GM12878 (cell line): Measurements from ENCODE around the gene TMEM86B. TPM values are rescaled to one million over a fixed set of nuclear protein-coding genes. Genes with fewer than 3 reads are reported as not detected.

Source experiments
- BCL11A ChIP-seq: IDR thresholded peaks from 2 replicates; pipeline ENCODE4 v1.6.1; 2011; ENCODE audit warnings: low read depth, low read length
- BMI1 ChIP-seq: fragments of 450-650 bp; IDR thresholded peaks from 2 replicates; pipeline ENCODE4 v1.6.1; 2016; ENCODE audit warnings: mild to moderate bottlenecking, moderate library complexity, borderline replicate concordance
- BRCA1 ChIP-seq: IDR thresholded peaks from 2 replicates; pipeline ENCODE4 v1.6.1; 2011; ENCODE audit warnings: low read depth, low read length, improper control_type of control experiment
- CREB1 ChIP-seq: IDR thresholded peaks from 2 replicates; pipeline ENCODE4 v1.6.1; 2012; ENCODE audit warnings: low read depth, mild to moderate bottlenecking, inconsistent platforms
- E2F4 ChIP-seq: IDR thresholded peaks from 2 replicates; pipeline ENCODE4 v1.6.1; 2012; ENCODE audit warnings: low read depth, low read length, improper control_type of control experiment
- E4F1 ChIP-seq: fragments of 450-650 bp; IDR thresholded peaks from 2 replicates; pipeline ENCODE4 v1.6.1; 2018; ENCODE audit warnings: borderline replicate concordance, mild to moderate bottlenecking; ENCODE audit not compliant: partially characterized antibody
- HDGF ChIP-seq: fragments of 450-650 bp; IDR thresholded peaks from 2 replicates; pipeline ENCODE4 v1.6.1; 2016; ENCODE audit warnings: antibody characterized with exemption
- JUNB ChIP-seq: IDR thresholded peaks from 2 replicates; pipeline ENCODE4 v1.6.1; 2016; ENCODE audit warnings: antibody characterized with exemption, mild to moderate bottlenecking
- MXI1 ChIP-seq: fragments of 150-350 bp; IDR thresholded peaks from 2 replicates; pipeline ENCODE4 v1.6.1; 2011; ENCODE audit warnings: low read depth, mild to moderate bottlenecking, inconsistent platforms, low read length, improper control_type of control experiment
- NBN ChIP-seq: fragments of 450-650 bp; IDR thresholded peaks from 2 replicates; pipeline ENCODE4 v1.6.1; 2016
- NR2C2 ChIP-seq: IDR thresholded peaks from 2 replicates; pipeline ENCODE4 v1.6.1; 2011; ENCODE audit warnings: borderline replicate concordance, low read depth; ENCODE audit not compliant: control insufficient read depth, insufficient read length
- PAX5 ChIP-seq: IDR thresholded peaks from 2 replicates; pipeline ENCODE4 v1.6.1; 2011; ENCODE audit warnings: low read depth, low read length, borderline replicate concordance
- PML ChIP-seq: IDR thresholded peaks from 2 replicates; pipeline ENCODE4 v1.6.1; 2012; ENCODE audit warnings: low read length, inconsistent platforms
- POU2F2 ChIP-seq: IDR thresholded peaks from 3 replicates; pipeline ENCODE4 v1.6.1; 2011; ENCODE audit warnings: low read depth, mild to moderate bottlenecking, low read length, borderline replicate concordance
- SIX5 ChIP-seq: IDR thresholded peaks from 2 replicates; pipeline ENCODE4 v1.6.1; 2011; ENCODE audit warnings: mild to moderate bottlenecking, low read depth, low read length, moderate library complexity; ENCODE audit not compliant: severe bottlenecking
- SKIL ChIP-seq: fragments of 450-650 bp; IDR thresholded peaks from 2 replicates; pipeline ENCODE4 v1.6.1; 2017; ENCODE audit warnings: mild to moderate bottlenecking, low read depth, inconsistent platforms; ENCODE audit not compliant: poor library complexity, severe bottlenecking
- SMARCA5 ChIP-seq: fragments of 450-650 bp; IDR thresholded peaks from 2 replicates; pipeline ENCODE4 v1.6.1; 2017; ENCODE audit warnings: mild to moderate bottlenecking
- SPI1 ChIP-seq: IDR thresholded peaks from 2 replicates; pipeline ENCODE4 v1.6.1; 2011; ENCODE audit warnings: low read depth, mild to moderate bottlenecking, low read length, moderate library complexity, borderline replicate concordance; ENCODE audit not compliant: insufficient read depth
- SREBF2 ChIP-seq: IDR thresholded peaks from 2 replicates; pipeline ENCODE4 v1.6.1; 2012; ENCODE audit warnings: mild to moderate bottlenecking, low read length
- TAF1 ChIP-seq: IDR thresholded peaks from 2 replicates; pipeline ENCODE4 v1.6.1; 2011; ENCODE audit warnings: mild to moderate bottlenecking, low read depth, low read length, borderline replicate concordance
- TCF12 ChIP-seq: IDR thresholded peaks from 2 replicates; pipeline ENCODE4 v1.6.1; 2011; ENCODE audit warnings: low read depth, mild to moderate bottlenecking, low read length
- TCF3 ChIP-seq: IDR thresholded peaks from 2 replicates; pipeline ENCODE4 v1.6.1; 2012; ENCODE audit warnings: low read depth, mild to moderate bottlenecking, low read length, borderline replicate concordance; ENCODE audit not compliant: insufficient read depth
- USF2 ChIP-seq: IDR thresholded peaks from 2 replicates; pipeline ENCODE4 v1.6.1; 2011; ENCODE audit warnings: low read depth, low read length, improper control_type of control experiment, borderline replicate concordance
- YBX1 ChIP-seq: fragments of 450-650 bp; IDR thresholded peaks from 2 replicates; pipeline ENCODE4 v1.6.1; 2016; ENCODE audit warnings: antibody characterized with exemption
- ZNF622 ChIP-seq: fragments of 450-650 bp; IDR thresholded peaks from 2 replicates; pipeline ENCODE4 v1.6.1; 2017; ENCODE audit warnings: mild to moderate bottlenecking, inconsistent platforms
- polyA plus RNA-seq, 11 experiments: library from polyadenylated mRNA; depleted of rRNA in 4 of 11; unstranded in 6 of 11; stranded (reverse) in 5 of 11; fragments of >200 nt; fragmentation: Nextera tagmentation in 4 of 11; fragmentation: Illumina TruSeq in 1 of 11; extraction: Ambion mirVana in 4 of 11; extraction: Trizol in 1 of 11; gene quantifications; 1 replicate in 1 of 11; 2 replicates in 10 of 11; pipeline versions ENCODE4 v1.2.1 to v1.2.3, GENCODE V29; 2011 to 2016; ENCODE audit warnings: inconsistent platforms in 2 of 11, missing spikeins in 2 of 11, low read depth in 1 of 11
- total RNA-seq, 4 experiments: library from RNA; depleted of rRNA in 3 of 4; stranded (reverse); fragments of >200 nt in 3 of 4; fragmentation: Illumina TruSeq in 1 of 4; extraction: Trizol in 1 of 4; gene quantifications; 2 replicates each; pipeline versions ENCODE4 v1.2.1 to v1.2.3, GENCODE V29; 2013 to 2021

TMEM86B gene
- total and polyA plus RNA-seq, 10 of the 15 experiments (the other 5 are each of a cell fraction or from before 2014, with no cell fraction given), result 0.26 to 10.6 (median 1.8) TPM

- TF ChIP-seq TAF1 (peak; percentile 43; the same call in 1 of the 2 replicates), BMI1 (no peak), SMARCA5 (peak; percentile 30; the same call in 1 of the 2 replicates), SIX5 (no peak), SKIL (peak; percentile 40), POU2F2 (no peak; the same call in 2 of the 3 replicates), BRCA1 (no peak), E4F1 (peak; percentile 21), CREB1 (0 out of 2 replicates have a peak, but pooled peaks have one; percentile 39), JUNB (peak; percentile 43; the same call in 1 of the 2 replicates), SREBF2 (no peak), NR2C2 (no peak), E2F4 (no peak), BCL11A (peak; percentile 19; the same call in 1 of the 2 replicates), NBN (peak; percentile 84), HDGF (peak; percentile 65; the same call in 1 of the 2 replicates), TCF3 (peak; percentile 94), USF2 (no peak), PML (peak; percentile 67; the same call in 1 of the 2 replicates), SPI1 (peak; percentile 95), MXI1 (peak; percentile 84; the same call in 1 of the 2 replicates), TCF12 (peak; percentile 97), PAX5 (peak; percentile 35; the same call in 1 of the 2 replicates), YBX1 (no peak), ZNF622 (no peak)
Observed at GRCh38 chr19:55253842-55254624, 25.5 kb upstream of the TMEM86B start (continued).
